GM18508 (cell line): Measurements from ENCODE around the gene SMIM28.
"Not testable (repeated sequence)": the region's sequence is repeated elsewhere in the genome, so short reads cannot be mapped to it uniquely, and the experiment has no call there.

Experiments used
- ATAC-seq: cut with Tn5 transposase; IDR thresholded peaks from one replicate; pipeline ENCODE4 v1.9.1; 2021; ENCODE audit warnings: moderate number of reproducible peaks; ENCODE audit not compliant: insufficient read depth, unreplicated experiment

The SMIM28 gene

GRCh38 chr6:138403801-138404665 lies 26.3 kb downstream of the SMIM28 start, which contains the start of gene HEBP2:
Gene HEBP2 (plus strand): TSS chr6:138404223. CDS start chr6:138404496, 273 bp downstream.
- ATAC-seq, result peak; percentile 48

GRCh38 chr6:138404666-138405337 lies 27.1 kb downstream of the SMIM28 start:
- ATAC-seq, result peak; percentile 8

GRCh38 chr6:138405816-138406413 lies 28.2 kb downstream of the SMIM28 start:
- no peak for ATAC-seq

- no peak for ATAC-seq
Measured at GRCh38 chr6:138406443-138406842, 28.7 kb downstream of the SMIM28 start.

GRCh38 chr6:138410048-138410735 lies 32.5 kb downstream of the SMIM28 start:
- no peak for ATAC-seq

GRCh38 chr6:138410972-138411880 lies 33.5 kb downstream of the SMIM28 start:
- no peak for ATAC-seq

- ATAC-seq, result no peak
Measured at GRCh38 chr6:138415125-138415524, 37.4 kb downstream of the SMIM28 start.

- ATAC-seq, result no peak
Measured at GRCh38 chr6:138416206-138416605, 38.5 kb downstream of the SMIM28 start.

GRCh38 chr6:138417493-138418117 lies 39.9 kb downstream of the SMIM28 start:
- ATAC-seq, result no peak

GRCh38 chr6:138418118-138418742 lies 40.5 kb downstream of the SMIM28 start:
- no peak for ATAC-seq

- no peak for ATAC-seq
Measured at GRCh38 chr6:138419766-138420165, 42.1 kb downstream of the SMIM28 start.

GRCh38 chr6:138420356-138420755 lies 42.7 kb downstream of the SMIM28 start:
- ATAC-seq, result no peak

GRCh38 chr6:138421089-138421488 lies 43.4 kb downstream of the SMIM28 start:
- no peak for ATAC-seq

- no peak for ATAC-seq
Measured at GRCh38 chr6:138421608-138422007, 43.9 kb downstream of the SMIM28 start.

GRCh38 chr6:138422861-138423260 lies 45.2 kb downstream of the SMIM28 start:
- no peak for ATAC-seq

- ATAC-seq, result no peak
Measured at GRCh38 chr6:138424004-138424904, 46.5 kb downstream of the SMIM28 start.

- not testable (repeated sequence) for ATAC-seq
Measured at GRCh38 chr6:138425256-138425655, 47.6 kb downstream of the SMIM28 start.
